Measurements from ENCODE around the gene EYA2.

EYA2 gene

GRCh38 chr20:47041396-47041899 is 146.8 kb downstream of the EYA2 start:
- no peak overlapping the region for H3K9ac ChIP-seq (ENCODE audit: low read depth in 1 of 2, low read length in 2 of 2)
- H3K27me3 ChIP-seq (ENCODE audit: control insufficient read depth in 2 of 2, insufficient read depth in 2 of 2, low read length in 2 of 2), result peaks cover 0 to 5% of the 10 kb centered on the region in 2 donors
- H3K27ac ChIP-seq (ENCODE audit: low read depth in 2 of 2, low read length in 2 of 2), result no peak overlapping the region
- no peaks in the 10 kb centered on the region for H3K4me1 ChIP-seq (ENCODE audit: control insufficient read depth in 2 of 2, insufficient read depth in 2 of 2, low read length in 2 of 2)
- no peak overlapping the region for H3K4me3 ChIP-seq (ENCODE audit: low read length in 2 of 2)
- H3K36me3 ChIP-seq (ENCODE audit: control insufficient read depth in 2 of 2, insufficient read depth in 2 of 2, low read length in 2 of 2), result peaks cover 0 to 6% of the 10 kb centered on the region in 2 donors
- peaks cover 0 to 2% of the 10 kb centered on the region in 2 donors for H3K9me3 ChIP-seq (ENCODE audit: control insufficient read depth in 2 of 2, low read length in 2 of 2)

DNA sequence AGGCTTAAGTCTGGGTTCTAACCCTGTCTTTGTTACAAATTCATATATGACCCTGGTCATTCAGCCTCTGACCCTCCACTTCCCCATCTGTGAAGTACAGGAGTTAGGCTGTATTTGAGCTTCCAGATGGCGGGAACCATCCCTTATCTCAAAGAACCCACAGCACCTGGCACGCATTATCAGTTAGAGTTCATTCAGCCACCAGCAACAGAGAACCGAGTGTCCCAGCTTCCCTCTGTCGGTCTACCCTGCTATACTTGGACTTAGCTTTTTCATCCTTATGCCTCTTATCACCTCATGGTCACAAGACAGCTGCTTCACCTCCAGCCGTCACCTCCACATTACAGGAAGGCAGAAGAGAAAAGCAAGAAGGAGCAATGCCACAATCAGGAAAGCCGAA is 147.8 kb downstream of the EYA2 start:
- Histone ChIP-seq H3K4me1 (ENCODE audit: control insufficient read depth in 2 of 2, insufficient read depth in 2 of 2, low read length in 2 of 2) (no peaks in the 10 kb centered on the region), H3K27ac (ENCODE audit: low read depth in 2 of 2, low read length in 2 of 2) (no peak overlapping the region), H3K9ac (ENCODE audit: low read depth in 1 of 2, low read length in 2 of 2) (no peak overlapping the region), H3K4me3 (ENCODE audit: low read length in 2 of 2) (no peak overlapping the region), H3K9me3 (ENCODE audit: control insufficient read depth in 2 of 2, low read length in 2 of 2) (peaks cover 0 to 2% of the 10 kb centered on the region in 2 donors), H3K27me3 (ENCODE audit: control insufficient read depth in 2 of 2, insufficient read depth in 2 of 2, low read length in 2 of 2) (peaks cover 0 to 5% of the 10 kb centered on the region in 2 donors), H3K36me3 (ENCODE audit: control insufficient read depth in 2 of 2, insufficient read depth in 2 of 2, low read length in 2 of 2) (peaks cover 0 to 8% of the 10 kb centered on the region in 2 donors)

DNA sequence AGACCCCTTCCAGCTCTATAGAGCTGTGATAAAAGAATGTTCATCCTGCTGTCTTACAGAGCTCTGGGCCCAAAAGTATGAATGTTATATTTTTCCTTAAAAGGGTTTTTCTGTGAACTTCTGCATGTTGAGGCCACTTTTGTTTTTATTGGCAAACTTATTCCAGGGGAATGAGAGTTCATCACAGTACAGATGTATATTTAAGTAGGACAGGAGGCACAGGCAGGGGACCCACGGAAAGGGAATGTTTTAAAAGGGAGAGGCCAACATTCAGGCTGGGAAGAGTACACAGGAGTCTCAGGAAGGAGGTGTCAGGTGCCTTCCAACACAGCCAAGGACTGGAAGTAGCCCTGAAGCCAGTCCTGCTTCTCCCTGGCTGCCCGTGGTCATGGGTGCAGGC is 148.4 kb downstream of the EYA2 start:
- Histone ChIP-seq H3K4me1 (ENCODE audit: control insufficient read depth in 2 of 2, insufficient read depth in 2 of 2, low read length in 2 of 2) (no peaks in the 10 kb centered on the region), H3K27ac (ENCODE audit: low read depth in 2 of 2, low read length in 2 of 2) (no peak overlapping the region), H3K27me3 (ENCODE audit: control insufficient read depth in 2 of 2, insufficient read depth in 2 of 2, low read length in 2 of 2) (peaks cover 0 to 5% of the 10 kb centered on the region in 2 donors), H3K9me3 (ENCODE audit: control insufficient read depth in 2 of 2, low read length in 2 of 2) (peaks cover 0 to 2% of the 10 kb centered on the region in 2 donors), H3K36me3 (ENCODE audit: control insufficient read depth in 2 of 2, insufficient read depth in 2 of 2, low read length in 2 of 2) (peaks cover 0 to 8% of the 10 kb centered on the region in 2 donors), H3K4me3 (ENCODE audit: low read length in 2 of 2) (no peak overlapping the region), H3K9ac (ENCODE audit: low read depth in 1 of 2, low read length in 2 of 2) (no peak overlapping the region)

GRCh38 chr20:47044938-47045337 is 150.3 kb downstream of the EYA2 start:
- H3K9me3 ChIP-seq (ENCODE audit: control insufficient read depth in 2 of 2, low read length in 2 of 2), result peaks cover 0 to 2% of the 10 kb centered on the region in 2 donors
- peaks cover 0 to 8% of the 10 kb centered on the region in 2 donors for H3K36me3 ChIP-seq (ENCODE audit: control insufficient read depth in 2 of 2, insufficient read depth in 2 of 2, low read length in 2 of 2)
- no peaks in the 10 kb centered on the region for H3K4me1 ChIP-seq (ENCODE audit: control insufficient read depth in 2 of 2, insufficient read depth in 2 of 2, low read length in 2 of 2)
- H3K27ac ChIP-seq (ENCODE audit: low read depth in 2 of 2, low read length in 2 of 2), result no peak overlapping the region
- H3K4me3 ChIP-seq (ENCODE audit: low read length in 2 of 2), result no peak overlapping the region
- peaks cover 0 to 5% of the 10 kb centered on the region in 2 donors for H3K27me3 ChIP-seq (ENCODE audit: control insufficient read depth in 2 of 2, insufficient read depth in 2 of 2, low read length in 2 of 2)
- no peak overlapping the region for H3K9ac ChIP-seq (ENCODE audit: low read depth in 1 of 2, low read length in 2 of 2)

DNA sequence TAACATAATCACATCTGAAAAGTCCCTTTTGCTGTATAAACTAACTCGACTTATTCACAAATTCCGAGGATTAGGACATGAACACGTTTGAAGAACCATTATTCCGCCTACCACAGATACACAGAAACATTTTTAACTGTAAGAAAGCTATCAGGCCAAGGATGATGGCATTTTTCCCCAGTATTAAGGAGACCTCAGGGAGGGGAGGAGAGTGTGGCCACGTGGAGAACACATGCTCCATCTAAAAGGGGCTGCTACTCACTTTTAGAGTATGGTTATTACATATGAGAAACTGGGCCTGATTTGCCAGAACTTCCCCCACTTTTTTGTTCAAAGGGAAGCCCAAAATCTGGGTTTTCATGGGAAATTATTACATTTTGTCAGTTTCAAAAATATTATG is 153.4 kb downstream of the EYA2 start:
- no peak overlapping the region for H3K4me3 ChIP-seq (ENCODE audit: low read length in 2 of 2)

GRCh38 chr20:47049771-47050170 is 155.1 kb downstream of the EYA2 start:
- no peak overlapping the region for H3K27ac ChIP-seq (ENCODE audit: low read depth in 2 of 2, low read length in 2 of 2)
- peaks cover 0 to 8% of the 10 kb centered on the region in 2 donors for H3K36me3 ChIP-seq (ENCODE audit: control insufficient read depth in 2 of 2, insufficient read depth in 2 of 2, low read length in 2 of 2)
- H3K4me1 ChIP-seq (ENCODE audit: control insufficient read depth in 2 of 2, insufficient read depth in 2 of 2, low read length in 2 of 2), result no peaks in the 10 kb centered on the region
- peaks cover 0 to 2% of the 10 kb centered on the region in 2 donors for H3K9me3 ChIP-seq (ENCODE audit: control insufficient read depth in 2 of 2, low read length in 2 of 2)
- H3K27me3 ChIP-seq (ENCODE audit: control insufficient read depth in 2 of 2, insufficient read depth in 2 of 2, low read length in 2 of 2), result no peaks in the 10 kb centered on the region
- H3K4me3 ChIP-seq (ENCODE audit: low read length in 2 of 2), result no peak overlapping the region
- H3K9ac ChIP-seq (ENCODE audit: low read depth in 1 of 2, low read length in 2 of 2), result no peak overlapping the region

More for the DNA sequence above, 153.4 kb downstream of the EYA2 start:
- no peak overlapping the region for H3K27ac ChIP-seq (ENCODE audit: low read depth in 2 of 2, low read length in 2 of 2)
- no peaks in the 10 kb centered on the region for H3K4me1 ChIP-seq (ENCODE audit: control insufficient read depth in 2 of 2, insufficient read depth in 2 of 2, low read length in 2 of 2)
- H3K27me3 ChIP-seq (ENCODE audit: control insufficient read depth in 2 of 2, insufficient read depth in 2 of 2, low read length in 2 of 2), result no peaks in the 10 kb centered on the region
- no peak overlapping the region for H3K9ac ChIP-seq (ENCODE audit: low read depth in 1 of 2, low read length in 2 of 2)
- H3K36me3 ChIP-seq (ENCODE audit: control insufficient read depth in 2 of 2, insufficient read depth in 2 of 2, low read length in 2 of 2), result peaks cover 0 to 8% of the 10 kb centered on the region in 2 donors
- peaks cover 0 to 2% of the 10 kb centered on the region in 2 donors for H3K9me3 ChIP-seq (ENCODE audit: control insufficient read depth in 2 of 2, low read length in 2 of 2)

DNA sequence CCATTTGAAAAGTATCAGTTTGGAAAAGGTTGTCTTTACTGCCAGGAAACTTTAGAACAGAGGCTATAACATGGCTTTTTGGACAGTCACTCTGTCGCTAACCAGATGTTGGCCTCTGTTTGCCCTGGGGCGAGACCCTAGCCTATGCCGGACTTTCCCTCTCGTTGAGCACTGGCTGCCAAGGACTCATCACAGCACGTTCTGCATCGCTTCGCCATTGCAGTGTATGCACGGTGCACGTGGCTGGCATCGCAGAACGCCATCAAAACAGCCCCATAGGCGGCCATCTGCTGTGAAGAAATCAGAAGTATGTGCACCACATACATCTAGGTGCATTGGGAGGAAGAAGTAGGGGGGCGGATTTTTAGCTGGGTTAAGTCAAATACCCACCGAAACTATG is 156.4 kb downstream of the EYA2 start:
- Histone ChIP-seq H3K27me3 (ENCODE audit: control insufficient read depth in 2 of 2, insufficient read depth in 2 of 2, low read length in 2 of 2) (no peaks in the 10 kb centered on the region), H3K36me3 (ENCODE audit: control insufficient read depth in 2 of 2, insufficient read depth in 2 of 2, low read length in 2 of 2) (peaks cover 0 to 5% of the 10 kb centered on the region in 2 donors), H3K9ac (ENCODE audit: low read depth in 1 of 2, low read length in 2 of 2) (no peak overlapping the region), H3K27ac (ENCODE audit: low read depth in 2 of 2, low read length in 2 of 2) (no peak overlapping the region), H3K9me3 (ENCODE audit: control insufficient read depth in 2 of 2, low read length in 2 of 2) (no peaks in the 10 kb centered on the region), H3K4me3 (ENCODE audit: low read length in 2 of 2) (no peak overlapping the region), H3K4me1 (ENCODE audit: control insufficient read depth in 2 of 2, insufficient read depth in 2 of 2, low read length in 2 of 2) (no peaks in the 10 kb centered on the region)

- H3K4me3 ChIP-seq (ENCODE audit: low read length in 2 of 2), result no peak overlapping the region
- H3K9ac ChIP-seq (ENCODE audit: low read depth in 1 of 2, low read length in 2 of 2), result no peak overlapping the region
- H3K36me3 ChIP-seq (ENCODE audit: control insufficient read depth in 2 of 2, insufficient read depth in 2 of 2, low read length in 2 of 2), result no peaks in the 10 kb centered on the region
- no peaks in the 10 kb centered on the region for H3K27me3 ChIP-seq (ENCODE audit: control insufficient read depth in 2 of 2, insufficient read depth in 2 of 2, low read length in 2 of 2)
- no peaks in the 10 kb centered on the region for H3K4me1 ChIP-seq (ENCODE audit: control insufficient read depth in 2 of 2, insufficient read depth in 2 of 2, low read length in 2 of 2)
- H3K9me3 ChIP-seq (ENCODE audit: control insufficient read depth in 2 of 2, low read length in 2 of 2), result no peaks in the 10 kb centered on the region
- H3K27ac ChIP-seq (ENCODE audit: low read depth in 2 of 2, low read length in 2 of 2), result no peak overlapping the region
Measured at GRCh38 chr20:47051936-47052526, 157.4 kb downstream of the EYA2 start.

DNA sequence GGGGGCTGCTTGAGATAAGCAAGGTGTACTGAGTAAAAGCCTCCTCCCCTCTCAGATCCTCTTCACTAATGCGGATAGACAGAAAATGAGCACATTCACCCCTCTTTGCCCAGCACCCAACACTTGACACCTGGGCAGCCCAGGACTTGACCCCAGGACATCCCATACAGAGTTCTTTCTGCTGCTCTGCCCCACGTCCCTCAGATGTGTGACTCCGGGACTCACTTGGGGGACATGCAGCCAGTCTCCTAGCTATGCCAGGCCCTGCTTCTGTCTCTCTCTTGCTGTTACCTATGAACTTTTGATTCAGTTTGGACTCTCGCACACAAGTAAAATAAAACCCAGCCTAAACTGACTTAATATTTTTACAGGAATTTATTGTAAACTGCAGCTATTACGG is 159.9 kb downstream of the EYA2 start:
- H3K27ac ChIP-seq (ENCODE audit: low read depth in 2 of 2, low read length in 2 of 2), result no peak overlapping the region
- no peak overlapping the region for H3K4me3 ChIP-seq (ENCODE audit: low read length in 2 of 2)
- H3K36me3 ChIP-seq (ENCODE audit: control insufficient read depth in 2 of 2, insufficient read depth in 2 of 2, low read length in 2 of 2), result no peaks in the 10 kb centered on the region
- H3K4me1 ChIP-seq (ENCODE audit: control insufficient read depth in 2 of 2, insufficient read depth in 2 of 2, low read length in 2 of 2), result no peaks in the 10 kb centered on the region
- no peaks in the 10 kb centered on the region for H3K27me3 ChIP-seq (ENCODE audit: control insufficient read depth in 2 of 2, insufficient read depth in 2 of 2, low read length in 2 of 2)
- H3K9me3 ChIP-seq (ENCODE audit: control insufficient read depth in 2 of 2, low read length in 2 of 2), result no peaks in the 10 kb centered on the region
- no peak overlapping the region for H3K9ac ChIP-seq (ENCODE audit: low read depth in 1 of 2, low read length in 2 of 2)

DNA sequence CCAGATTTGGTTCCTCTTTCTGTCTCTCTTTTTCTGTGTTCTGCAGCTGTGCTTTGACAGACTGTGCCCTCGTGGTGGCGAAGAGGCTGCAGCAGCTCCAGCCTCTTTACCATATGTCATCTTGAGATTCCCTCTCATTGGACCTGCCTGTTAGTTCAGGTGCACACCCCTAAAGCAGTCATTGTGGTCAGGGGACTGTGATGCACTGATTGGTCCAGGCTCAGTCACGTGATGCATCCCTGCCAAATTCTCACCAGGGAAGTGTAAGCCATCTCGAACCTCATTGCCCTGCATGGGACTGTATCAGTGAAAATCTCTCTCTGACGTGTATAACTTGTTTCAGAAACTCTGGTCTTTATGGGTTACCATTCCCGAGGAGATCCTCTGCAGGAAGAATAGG is 160.3 kb downstream of the EYA2 start:
- no peaks in the 10 kb centered on the region for H3K36me3 ChIP-seq (ENCODE audit: control insufficient read depth in 2 of 2, insufficient read depth in 2 of 2, low read length in 2 of 2)
- no peaks in the 10 kb centered on the region for H3K4me1 ChIP-seq (ENCODE audit: control insufficient read depth in 2 of 2, insufficient read depth in 2 of 2, low read length in 2 of 2)
- no peaks in the 10 kb centered on the region for H3K27me3 ChIP-seq (ENCODE audit: control insufficient read depth in 2 of 2, insufficient read depth in 2 of 2, low read length in 2 of 2)
- H3K4me3 ChIP-seq (ENCODE audit: low read length in 2 of 2), result no peak overlapping the region
- no peaks in the 10 kb centered on the region for H3K9me3 ChIP-seq (ENCODE audit: control insufficient read depth in 2 of 2, low read length in 2 of 2)
- H3K9ac ChIP-seq (ENCODE audit: low read depth in 1 of 2, low read length in 2 of 2), result no peak overlapping the region
- H3K27ac ChIP-seq (ENCODE audit: low read depth in 2 of 2, low read length in 2 of 2), result no peak overlapping the region

All from mucosa of rectum (tissue), 2 donors.